GM13977 (cell line): ENCODE results near the gene PTPRO.
"Not testable (repeated sequence)": the region's sequence is repeated elsewhere in the genome, so short reads cannot be mapped to it uniquely, and the experiment has no call there.

Experiments used
- DNase-seq: peaks from one replicate; pipeline ENCODE4 v3.0.0; 2012; ENCODE audit warnings: low spot score
- CTCF ChIP-seq: IDR thresholded peaks from 2 replicates; pipeline ENCODE4 v1.5.1; 2012; ENCODE audit warnings: mild to moderate bottlenecking, control low read depth; ENCODE audit not compliant: insufficient read depth; ENCODE audit errors: extremely low read depth, missing control alignments
- in situ Hi-C: fragments of 300-500 bp; cut with MboI; formaldehyde crosslinking; loops from one replicate; pipeline ENCODE4 v1.12.0; 2022; ENCODE audit warnings: low sequenced_read_pairs, low pct_unique_long_range_greater_than_20kb, mixed read lengths, inconsistent platforms; ENCODE audit not compliant: unreplicated experiment

The PTPRO gene

GRCh38 chr12:15613981-15614380 lies 291.7 kb downstream of the PTPRO start:
- no peak for TF ChIP-seq CTCF
- DNase-seq: no peak
- in situ Hi-C loops: no loop called here

GRCh38 chr12:15616495-15616894 lies 294.2 kb downstream of the PTPRO start:
- not testable (repeated sequence) for DNase-seq

GRCh38 chr12:15620741-15621539 lies 298.6 kb downstream of the PTPRO start:
- no peak for DNase-seq
- in situ Hi-C loops: no loop called here
- TF ChIP-seq CTCF: no peak

More at GRCh38 chr12:15616495-15616894, 294.2 kb downstream of the PTPRO start:
- in situ Hi-C loops: not testable (repeated sequence)

- in situ Hi-C loops: no loop called here
- TF ChIP-seq CTCF: no peak
- DNase-seq: no peak
Measured at GRCh38 chr12:15625075-15625474, 302.8 kb downstream of the PTPRO start.

- TF ChIP-seq CTCF: no peak
- no peak for DNase-seq
- in situ Hi-C loops: no loop called here
Measured at GRCh38 chr12:15627995-15628945, 306.0 kb downstream of the PTPRO start.

- DNase-seq: no peak
- in situ Hi-C loops: no loop called here
- no peak for TF ChIP-seq CTCF
Measured at GRCh38 chr12:15629108-15629507, 306.8 kb downstream of the PTPRO start.

- no peak for TF ChIP-seq CTCF
- DNase-seq: no peak
- in situ Hi-C loops: no loop called here
Measured at GRCh38 chr12:15629761-15630160, 307.5 kb downstream of the PTPRO start.
